Astrocyte of the hippocampus (primary cell): Measurements from ENCODE around the gene REPIN1.
A peak's percentile ranks its signal among the peaks of the same experiment; 100 is the strongest.

ENCODE experiments used
- DNase-seq: peaks from one replicate; pipeline ENCODE4 v3.0.0; 2011; ENCODE audit warnings: low read depth, low spot score

REPIN1 gene

GRCh38 chr7:150368096-150368883, at the start of gene REPIN1:
Gene REPIN1 (plus strand): TSS chr7:150368822. CDS start chr7:150369712, 890 bp downstream.
- peak; percentile 93 for DNase-seq

GRCh38 chr7:150321788-150322113, 46.9 kb upstream of the REPIN1 start:
- DNase-seq = no peak

- DNase-seq = no peak
Measured at GRCh38 chr7:150322114-150322832, 46.3 kb upstream of the REPIN1 start.

GRCh38 chr7:150322833-150323681, 45.6 kb upstream of the REPIN1 start, which contains the start of the genes ACTR3C and LRRC61:
Gene ACTR3C (minus strand): TSS chr7:150323545. CDS start chr7:150295296, 28,249 bp downstream.
Gene LRRC61 (plus strand): TSS chr7:150323355. CDS start chr7:150336862, 13,507 bp downstream.
- peak; percentile 62 for DNase-seq

GRCh38 chr7:150323682-150324372, 44.8 kb upstream of the REPIN1 start:
- DNase-seq = peak; percentile 34

GRCh38 chr7:150324373-150324961, 44.2 kb upstream of the REPIN1 start:
- peak; percentile 45 for DNase-seq

GRCh38 chr7:150325110-150325611, 43.5 kb upstream of the REPIN1 start:
- DNase-seq = peak; percentile 25

- no peak for DNase-seq
Measured at GRCh38 chr7:150325901-150326300, 42.7 kb upstream of the REPIN1 start.

- no peak for DNase-seq
Measured at GRCh38 chr7:150326657-150327268, 41.9 kb upstream of the REPIN1 start.

GRCh38 chr7:150327308-150327707, 41.3 kb upstream of the REPIN1 start:
- no peak for DNase-seq

- DNase-seq = no peak
Measured at GRCh38 chr7:150329331-150330120, 39.1 kb upstream of the REPIN1 start.

- DNase-seq = no peak
Measured at GRCh38 chr7:150330211-150330885, 38.3 kb upstream of the REPIN1 start.

GRCh38 chr7:150332852-150333635, 35.6 kb upstream of the REPIN1 start:
- DNase-seq = no peak

GRCh38 chr7:150333659-150334058, 35.0 kb upstream of the REPIN1 start:
- DNase-seq = no peak

GRCh38 chr7:150334108-150334507, 34.5 kb upstream of the REPIN1 start:
- DNase-seq = no peak

GRCh38 chr7:150335108-150335773, 33.4 kb upstream of the REPIN1 start:
- DNase-seq = peak; percentile 81

- DNase-seq = no peak
Measured at GRCh38 chr7:150335774-150336112, 32.9 kb upstream of the REPIN1 start.

- DNase-seq = no peak
Measured at GRCh38 chr7:150336746-150337145, 31.9 kb upstream of the REPIN1 start.
